HL-60 (cell line): ENCODE data around the gene SP2.

ENCODE experiments used
- DNase-seq, 2 experiments: peaks; one replicate each; pipeline ENCODE4 v3.0.0-alpha.2; 2010 to 2020; ENCODE audit warnings: low read depth in 1 of 2, low spot score in 1 of 2
- H3K27ac ChIP-seq: fragments of 250-450 bp; sonication (Bioruptor Pico); replicated peaks from 2 replicates; pipeline ENCODE4 v1.5.1; 2020; ENCODE audit warnings: mild to moderate bottlenecking, moderate library complexity
- H3K27me3 ChIP-seq: fragments of 250-450 bp; sonication (Bioruptor Pico); 2 replicates; pipeline ENCODE4 v1.5.1; 2021; ENCODE audit warnings: mild to moderate bottlenecking, moderate library complexity; ENCODE audit not compliant: insufficient read depth, poor library complexity, severe bottlenecking
- H3K4me3 ChIP-seq: replicated peaks from 2 replicates; pipeline ENCODE4 v1.5.1; 2011; ENCODE audit warnings: mild to moderate bottlenecking, control low read depth, low read length; ENCODE audit not compliant: insufficient read depth
- CTCF ChIP-seq: IDR thresholded peaks from one replicate; pipeline ENCODE4 v1.5.1; 2011; ENCODE audit warnings: low read length, control low read depth, inconsistent platforms; ENCODE audit not compliant: insufficient read depth
- GABPA ChIP-seq: IDR thresholded peaks from 2 replicates; pipeline ENCODE4 v1.6.1; 2012; ENCODE audit warnings: low read depth
- POLR2AphosphoS5 ChIP-seq: IDR thresholded peaks from 2 replicates; pipeline ENCODE4 v1.6.1; 2012; ENCODE audit warnings: low read depth
- REST ChIP-seq: IDR thresholded peaks from 2 replicates; pipeline ENCODE4 v1.6.1; 2012; ENCODE audit warnings: low read depth; ENCODE audit not compliant: insufficient replicate concordance
- SPI1 ChIP-seq: IDR thresholded peaks from 2 replicates; pipeline ENCODE4 v1.6.1; 2012; ENCODE audit warnings: low read depth, mild to moderate bottlenecking, borderline replicate concordance

The SP2 gene

GRCh38 chr17:47964856-47965255 lies 68.8 kb downstream of the SP2 start:
- H3K27me3 ChIP-seq, result no peaks in the 10 kb centered on the region
- no peak for TF ChIP-seq POLR2AphosphoS5
- TF ChIP-seq SPI1, result no peak
- TF ChIP-seq REST, result no peak
- no peak for TF ChIP-seq GABPA
- no peak overlapping the region for H3K4me3 ChIP-seq
- no peak for DNase-seq
- no peak overlapping the region for H3K27ac ChIP-seq

- no peak for TF ChIP-seq SPI1
- no peak for TF ChIP-seq GABPA
- no peak for TF ChIP-seq POLR2AphosphoS5
- Histone ChIP-seq H3K27ac (no peak overlapping the region), H3K4me3 (no peak overlapping the region), H3K27me3 (no peaks in the 10 kb centered on the region)
- no peak for DNase-seq
These were observed 70.1 kb downstream of the SP2 start for GRCh38 chr17:47966079-47966519.

GRCh38 chr17:47967607-47968252 lies 71.7 kb downstream of the SP2 start:
- H3K27me3 ChIP-seq, result no peaks in the 10 kb centered on the region
- H3K27ac ChIP-seq, result no peak overlapping the region
- no peak overlapping the region for H3K4me3 ChIP-seq
- TF ChIP-seq GABPA (no peak), CTCF (no peak), SPI1 (no peak), REST (no peak), POLR2AphosphoS5 (no peak)
- no peak for DNase-seq

GRCh38 chr17:47968836-47969235 lies 72.8 kb downstream of the SP2 start:
- Histone ChIP-seq H3K27ac (no peak overlapping the region), H3K4me3 (no peak overlapping the region), H3K27me3 (no peaks in the 10 kb centered on the region)
- TF ChIP-seq SPI1 (no peak), POLR2AphosphoS5 (no peak), REST (no peak), CTCF (no peak), GABPA (no peak)
- DNase-seq, result no peak
